ENCODE data around the gene SEPTIN12. TPM values are rescaled to one million over a fixed set of nuclear protein-coding genes. Genes with fewer than 3 reads are reported as not detected.

Gene SEPTIN12
- total and polyA plus RNA-seq, 10 of the 15 experiments (the other 5 are each of a cell fraction or from before 2014, with no cell fraction given), result not detected

- H2AFZ ChIP-seq (ENCODE audit: control insufficient read depth, low read depth, low read length), result no peak overlapping the region
- intact Hi-C loops (cut with micrococcal nuclease; ENCODE audit: unreplicated experiment) (no loop called here), in situ Hi-C loops (cut with MboI) (no loop called here)
- WGBS (ENCODE audit: insufficient coverage, insufficient replicate concordance, low lambda C conversion rate, missing lambda C conversion rate), result 69% methylated on average over 21 of the region's 21 CpGs
- peaks cover 20% of the 10 kb centered on the region for H3K4me1 ChIP-seq (ENCODE audit: control insufficient read depth, insufficient read depth, low read length)
- no peak for DNase-seq (ENCODE audit: low read depth, low spot score)
- no peaks in the 10 kb centered on the region for H3K79me2 ChIP-seq (ENCODE audit: control insufficient read depth, insufficient read depth, low read length)
- no peak overlapping the region for H3K4me2 ChIP-seq (ENCODE audit: control insufficient read depth, insufficient read depth)
- H3K9ac ChIP-seq (ENCODE audit: control insufficient read depth, insufficient read depth, low read length), result no peak overlapping the region
- no peak overlapping the region for H3K27ac ChIP-seq (ENCODE audit: control insufficient read depth, insufficient read depth)
- RAD21 ChIA-PET (ENCODE audit: unreplicated experiment), result no interaction called here
- SMC1A ChIA-PET (ENCODE audit: uncharacterized antibody, unreplicated experiment), result no interaction called here
- no peaks in the 10 kb centered on the region for H3K36me3 ChIP-seq (ENCODE audit: control insufficient read depth in 2 of 2, insufficient read depth in 2 of 2, low read length in 1 of 2)
- H3K4me3 ChIP-seq, result no peak overlapping the region
- CTCF ChIA-PET, result no interaction called here
- POLR2A ChIA-PET, result no interaction called here
- FAIRE-seq, result no peak
- H3K9me3 ChIP-seq (replicated peaks; ENCODE audit: control insufficient read depth, insufficient read depth, low read length), result no peaks in the 10 kb centered on the region
- H4K20me1 ChIP-seq (ENCODE audit: control insufficient read depth, insufficient read depth), result no peaks in the 10 kb centered on the region
- no TSS peak for BruUV-seq (replicated peaks)
- ATAC-seq, result no peak
- TF ChIP-seq ATF2 (IDR thresholded peaks at IDR 0.05; ENCODE audit: low read length) (no peak), NFYB (IDR thresholded peaks at IDR 0.05; ENCODE audit: insufficient read depth, low read depth, low read length) (no peak)
- no peaks in the 10 kb centered on the region for H3K27me3 ChIP-seq (replicated peaks in 1 of 2; ENCODE audit: control insufficient read depth in 2 of 2, insufficient read depth in 2 of 2, low read length in 1 of 2)
These were observed 9.0 kb upstream of the SEPTIN12 start for GRCh38 chr16:4796982-4797804.

- intact Hi-C loops (cut with micrococcal nuclease; ENCODE audit: unreplicated experiment), result no loop called here
- 45% methylated on average over 30 of the region's 30 CpGs for WGBS (ENCODE audit: insufficient coverage, insufficient replicate concordance, low lambda C conversion rate, missing lambda C conversion rate)
- no peak for TF ChIP-seq RELA (IDR thresholded peaks at IDR 0.05; ENCODE audit: borderline replicate concordance, partially characterized antibody)
- TF ChIP-seq WRNIP1 (IDR thresholded peaks at IDR 0.05; ENCODE audit: borderline replicate concordance, low read depth, low read length), result no peak
- TF ChIP-seq IRF3 (IDR thresholded peaks at IDR 0.05), result no peak
- no peaks in the 10 kb centered on the region for H3K36me3 ChIP-seq (ENCODE audit: control insufficient read depth in 2 of 2, insufficient read depth in 2 of 2, low read length in 1 of 2)
- no peaks in the 10 kb centered on the region for H4K20me1 ChIP-seq (ENCODE audit: control insufficient read depth, insufficient read depth)
- ChIA-PET SMC1A (ENCODE audit: uncharacterized antibody, unreplicated experiment) (no interaction called here), RAD21 (ENCODE audit: unreplicated experiment) (no interaction called here), POLR2A (no interaction called here), CTCF (no interaction called here)
- no peak overlapping the region for H3K27ac ChIP-seq (ENCODE audit: control insufficient read depth, insufficient read depth)
- no peak overlapping the region for H3K4me2 ChIP-seq (ENCODE audit: control insufficient read depth, insufficient read depth)
- no peak overlapping the region for H3K4me3 ChIP-seq
- H3K9ac ChIP-seq (ENCODE audit: control insufficient read depth, insufficient read depth, low read length), result no peak overlapping the region
- no peaks in the 10 kb centered on the region for H3K27me3 ChIP-seq (replicated peaks in 1 of 2; ENCODE audit: control insufficient read depth in 2 of 2, insufficient read depth in 2 of 2, low read length in 1 of 2)
- no peak for ATAC-seq
- peaks cover 11% of the 10 kb centered on the region for H3K4me1 ChIP-seq (ENCODE audit: control insufficient read depth, insufficient read depth, low read length)
- H3K9me3 ChIP-seq (replicated peaks; ENCODE audit: control insufficient read depth, insufficient read depth, low read length), result no peaks in the 10 kb centered on the region
- no peak for DNase-seq (ENCODE audit: low read depth, low spot score)
- H3K79me2 ChIP-seq (ENCODE audit: control insufficient read depth, insufficient read depth, low read length), result no peaks in the 10 kb centered on the region
- H2AFZ ChIP-seq (ENCODE audit: control insufficient read depth, low read depth, low read length), result no peak overlapping the region
- BruUV-seq (replicated peaks), result no TSS peak
- FAIRE-seq, result no peak
- in situ Hi-C loops (cut with MboI), result no loop called here
These were observed 7.9 kb upstream of the SEPTIN12 start for GRCh38 chr16:4795828-4796572.
